Left ventricle myocardium superior (tissue), 1 donor: Measurements from ENCODE around the gene MCEE. TPM values are rescaled to one million over a fixed set of nuclear protein-coding genes. Genes with fewer than 3 reads are reported as not detected.

Source experiments
- ATAC-seq: fragments of 200-7000 bp; cut with Tn5 transposase; one replicate; pipeline ENCODE4 v1.9.1; 2020; ENCODE audit warnings: mild to moderate bottlenecking, moderate library complexity
- DNase-seq: peaks from one replicate; pipeline ENCODE4 v3.0.0-alpha.2; 2020
- intact Hi-C: fragments of 100-400 bp; cut with micrococcal nuclease; formaldehyde crosslinking; loops from one replicate; pipeline ENCODE4 v1.11.0; 2022
- total RNA-seq: library from RNA; stranded (reverse); fragmentation: NEBNext Ultra II Directional; extraction: Animal tissue kit (Norgen Biotek cat#: 25700); gene quantifications from one replicate; pipeline ENCODE4 v1.2.1, GENCODE V29; 2021
- donor health status: DM: no; HTN: yes; CAD: no; lungs with severe emphysema.

Gene MCEE
- total RNA-seq, 1 donor from 2014 or later: 41.6 TPM

- intact Hi-C loops: no loop called here
- no peak for DNase-seq
- ATAC-seq: no peak
Measured at GRCh38 chr2:71064110-71064611, 65.9 kb downstream of the MCEE start.

- ATAC-seq (no peak), DNase-seq (no peak)
- intact Hi-C loops: no loop called here
Measured at GRCh38 chr2:71063216-71063615, 66.8 kb downstream of the MCEE start.

GRCh38 chr2:71060871-71061270 lies 69.2 kb downstream of the MCEE start:
- DNase-seq: no peak
- peak; percentile 37 for ATAC-seq
- intact Hi-C loops: no loop called here

- ATAC-seq: no peak
- intact Hi-C loops: no loop called here
Measured at GRCh38 chr2:71060211-71060610, 69.8 kb downstream of the MCEE start.

More at GRCh38 chr2:71060211-71060610, 69.8 kb downstream of the MCEE start:
- DNase-seq: no peak

Other genes starting within 250 kb of the MCEE start
- gene VAX2, start 229.7 kb downstream of the MCEE start, total RNA-seq: not detected
- gene ATP6V1B1, start 194.3 kb downstream of the MCEE start, total RNA-seq: not detected
- gene ANKRD53, start 151.6 kb downstream of the MCEE start, total RNA-seq: 0.92 TPM
- gene TEX261, start 135.4 kb downstream of the MCEE start, total RNA-seq: 50.4 TPM
- gene NAGK, start 61.6 kb downstream of the MCEE start, total RNA-seq: 47.8 TPM
- gene MPHOSPH10, start 405 bp upstream of the MCEE start, total RNA-seq: 18.2 TPM
- gene PAIP2B, start 96.9 kb upstream of the MCEE start, total RNA-seq: 78.1 TPM
- gene ZNF638, start 201.6 kb upstream of the MCEE start, total RNA-seq: 96.2 TPM